Psoas muscle (tissue), 8 donors: ENCODE measurements around the gene PYGO1. TPM values are rescaled to one million over a fixed set of nuclear protein-coding genes. Genes with fewer than 3 reads are reported as not detected.
"Not testable (repeated sequence)": the region's sequence is repeated elsewhere in the genome, so short reads cannot be mapped to it uniquely, and the experiment has no call there.

Experiments used
- ATAC-seq, 4 donors: fragments of 200-7000 bp; cut with Tn5 transposase; one replicate each; pipeline ENCODE4 v1.9.1; 2020; ENCODE audit warnings: moderate library complexity in 3 of 4, mild to moderate bottlenecking in 2 of 4
- DNase-seq, 2 donors: peaks; one replicate each; pipeline ENCODE4 v3.0.0-alpha.2; 2020
- H3K27ac ChIP-seq: fragments of 200-600 bp; one replicate; pipeline ENCODE4 v1.8.0; 2022
- H3K27me3 ChIP-seq, 3 donors: fragments of 200-600 bp in 1 of 3; one replicate each; pipeline versions ENCODE4 v1.6.1 to v1.8.0; 2013 to 2022; ENCODE audit warnings: low read length in 2 of 3, mild to moderate bottlenecking in 2 of 3, moderate library complexity in 1 of 3; ENCODE audit not compliant: insufficient read depth in 3 of 3
- H3K36me3 ChIP-seq, 2 donors: fragments of 200-600 bp in 1 of 2; one replicate each; pipeline versions ENCODE4 v1.6.1 to v1.8.0; 2013 to 2022; ENCODE audit warnings: low read depth in 1 of 2, mild to moderate bottlenecking in 1 of 2, moderate library complexity in 1 of 2; ENCODE audit not compliant: insufficient read depth in 1 of 2
- H3K4me1 ChIP-seq: fragments of 200-600 bp; one replicate; pipeline ENCODE4 v1.8.0; 2022
- H3K4me3 ChIP-seq: fragments of 200-600 bp; one replicate; pipeline ENCODE4 v1.8.0; 2022; ENCODE audit warnings: mild to moderate bottlenecking
- H3K9me3 ChIP-seq: fragments of 200-600 bp; one replicate; pipeline ENCODE4 v1.8.0; 2022
- CTCF ChIP-seq: fragments of 200-600 bp; IDR thresholded peaks from one replicate; pipeline ENCODE4 v1.8.0; 2022; ENCODE audit warnings: antibody characterized with exemption
- WGBS, 3 donors: extraction: QIAGEN DNeasy Blood & Tissue Kit; methylation state at CpG; one replicate each; pipeline versions ENCODE4 v1.1.6 to v1.1.7; 2013; 5-methylcytosine and 5-hydroxymethylcytosine counted together
- intact Hi-C, 2 donors: fragments of 100-400 bp; cut with DNase I; formaldehyde crosslinking; loops; one replicate each; pipeline versions ENCODE4 v1.11.0 to v1.14.2; 2022
- polyA plus RNA-seq, 3 donors: library from polyadenylated mRNA; stranded (reverse); fragments of 200-250 nt; gene quantifications; one replicate each; pipeline ENCODE4 v1.2.3, GENCODE V29; 2013
- total RNA-seq, 4 donors: library from RNA; stranded (reverse); fragmentation: NEBNext Ultra II Directional in 2 of 4; extraction: Animal tissue kit (Norgen Biotek cat#: 25700) in 2 of 4; gene quantifications; one replicate each; pipeline versions ENCODE4 v1.2.1 to v1.2.4, GENCODE V29; 2021 to 2023
- donor health status: healthy with polysubstance abuse.
- donor health status: DM: no; HTN: no; CAD: no; lungs with moderate emphysema.
- donor health status: Bipolar disorder and iron deficiency.
- donor health status: healthy.
- donor health status: DM: yes; HTN: yes; CAD: no.
- donor health status: DM: no; HTN: no; CAD: no.
- donor health status: DM: no; HTN: no; CAD: no.
- donor health status: DM: yes; HTN: yes; CAD: no.

Gene PYGO1
- total and polyA plus RNA-seq, 7 donors = 3.8 to 30.2 (median 18.8) TPM

- Histone ChIP-seq H3K36me3 (no peaks in the 10 kb centered on the region), H3K4me3 (no peak overlapping the region), H3K4me1 (no peaks in the 10 kb centered on the region), H3K27ac (no peak overlapping the region), H3K27me3 (no peaks in the 10 kb centered on the region), H3K9me3 (no peaks in the 10 kb centered on the region)
- 79 to 89% (median 87%) methylated on average over 1 of the region's 1 CpG for WGBS, 3 donors
- DNase-seq (no peak), ATAC-seq (no peak)
- intact Hi-C loops = no loop called here
- no peak for TF ChIP-seq CTCF
Measured at GRCh38 chr15:55615445-55615844, 27.3 kb upstream of the PYGO1 start.

GRCh38 chr15:55613727-55614126 is 25.6 kb upstream of the PYGO1 start:
- no peaks in the 10 kb centered on the region for H3K36me3 ChIP-seq
- ATAC-seq (no peak), DNase-seq (no peak)
- H3K9me3 ChIP-seq = no peaks in the 10 kb centered on the region
- no peaks in the 10 kb centered on the region for H3K4me1 ChIP-seq
- no peak for TF ChIP-seq CTCF
- 46 to 63% (median 51%) methylated on average over 4 of the region's 4 CpGs for WGBS, 3 donors
- H3K4me3 ChIP-seq = no peak overlapping the region
- no peak overlapping the region for H3K27ac ChIP-seq
- no peaks in the 10 kb centered on the region for H3K27me3 ChIP-seq
- intact Hi-C loops = no loop called here

- no peaks in the 10 kb centered on the region for H3K4me1 ChIP-seq
- WGBS, 3 donors = 90 to 94% (median 92%) methylated on average over 5 of the region's 5 CpGs
- DNase-seq (no peak), ATAC-seq (no peak)
- no peaks in the 10 kb centered on the region for H3K36me3 ChIP-seq
- H3K27me3 ChIP-seq = no peaks in the 10 kb centered on the region
- peaks cover 9% of the 10 kb centered on the region for H3K9me3 ChIP-seq
- no peak overlapping the region for H3K27ac ChIP-seq
- intact Hi-C loops = no loop called here
- no peak overlapping the region for H3K4me3 ChIP-seq
- no peak for TF ChIP-seq CTCF
Measured at GRCh38 chr15:55606214-55606613, 18.1 kb upstream of the PYGO1 start.

GRCh38 chr15:55601374-55601773 is 13.2 kb upstream of the PYGO1 start:
- 79 to 85% (median 80%) methylated on average over 5 of the region's 5 CpGs for WGBS, 3 donors
- H3K9me3 ChIP-seq = peaks cover 6% of the 10 kb centered on the region
- H3K27ac ChIP-seq = no peak overlapping the region
- no peaks in the 10 kb centered on the region for H3K4me1 ChIP-seq
- no peak for TF ChIP-seq CTCF
- H3K4me3 ChIP-seq = no peak overlapping the region
- H3K27me3 ChIP-seq = no peaks in the 10 kb centered on the region
- DNase-seq (no peak), ATAC-seq (no peak)
- intact Hi-C loops = no loop called here
- H3K36me3 ChIP-seq = no peaks in the 10 kb centered on the region

- no peak for ATAC-seq
- H3K27ac ChIP-seq = no peak overlapping the region
- H3K9me3 ChIP-seq = no peaks in the 10 kb centered on the region
- intact Hi-C loops = no loop called here
- WGBS, 3 donors = 76 to 86% (median 85%) methylated on average over 3 of the region's 3 CpGs
- no peaks in the 10 kb centered on the region for H3K27me3 ChIP-seq
- H3K36me3 ChIP-seq = no peaks in the 10 kb centered on the region
- no peak for DNase-seq
- no peaks in the 10 kb centered on the region for H3K4me1 ChIP-seq
- no peak overlapping the region for H3K4me3 ChIP-seq
- no peak for TF ChIP-seq CTCF
Measured at GRCh38 chr15:55599439-55599838, 11.3 kb upstream of the PYGO1 start.

GRCh38 chr15:55593019-55593418 is 4.9 kb upstream of the PYGO1 start:
- H3K36me3 ChIP-seq, H3K27ac ChIP-seq, H3K4me3 ChIP-seq, intact Hi-C loops, H3K4me1 ChIP-seq, H3K9me3 ChIP-seq, H3K27me3 ChIP-seq, DNase-seq, ATAC-seq: not testable (repeated sequence)
- 96 to 100% (median 99%) methylated on average over 1 of the region's 1 CpG for WGBS, 3 donors
